Activated CD8-positive, alpha-beta T cell treated with anti-CD3 and anti-CD28 coated beads for 36 hours (primary cell): ENCODE data around the gene BLMH. TPM values are rescaled to one million over a fixed set of nuclear protein-coding genes. Genes with fewer than 3 reads are reported as not detected.

Experiments
- ATAC-seq: fragments of 200-7000 bp; cut with Tn5 transposase; one replicate; pipeline ENCODE4 v1.10.0; 2021; ENCODE audit warnings: mild to moderate bottlenecking, moderate library complexity
- CTCF ChIA-PET: fragments of 350-600 bp; sonication (Branson Sonifier 250); formaldehyde crosslinking; loops from one replicate; lab custom pipeline; 2021; ENCODE audit warnings: antibody characterized with exemption; lab: Charles Lee
- POLR2A ChIA-PET: fragments of 350-600 bp; sonication (Branson Sonifier 250); formaldehyde crosslinking; loops from one replicate; lab custom pipeline; 2021; ENCODE audit warnings: antibody characterized with exemption; lab: Charles Lee
- DNase-seq: peaks from one replicate; pipeline ENCODE4 v3.0.0-alpha.2; 2020
- H3K27ac Mint-ChIP-seq: one replicate; pipeline ENCODE4 v1.8.0; 2021; ENCODE audit warnings: mild to moderate bottlenecking, mixed read lengths
- H3K27me3 Mint-ChIP-seq: one replicate; pipeline ENCODE4 v1.8.0; 2021; ENCODE audit warnings: mixed read lengths
- H3K36me3 Mint-ChIP-seq: one replicate; pipeline ENCODE4 v1.8.0; 2021; ENCODE audit warnings: low read depth, mixed read lengths
- H3K4me1 Mint-ChIP-seq: one replicate; pipeline ENCODE4 v1.8.0; 2021; ENCODE audit warnings: low read depth, mixed read lengths
- H3K4me3 Mint-ChIP-seq: one replicate; pipeline ENCODE4 v1.8.0; 2021; ENCODE audit warnings: mild to moderate bottlenecking, moderate library complexity, mixed read lengths
- H3K9me3 Mint-ChIP-seq: one replicate; pipeline ENCODE4 v1.8.0; 2021; ENCODE audit warnings: mixed read lengths
- intact Hi-C: fragments of 100-400 bp; cut with micrococcal nuclease; formaldehyde crosslinking; loops from one replicate; pipeline ENCODE4 v1.10.0; 2022
- total RNA-seq, 2 experiments: library from RNA; stranded (reverse); gene quantifications; one replicate each; pipeline ENCODE4 v1.2.3, GENCODE V29; 2021
- TF ChIP-seq, protein P1 (sequence below): fragments of 200-600 bp; IDR thresholded peaks from one replicate; pipeline ENCODE4 v1.8.0; 2022; ENCODE audit warnings: antibody characterized with exemption, mild to moderate bottlenecking

The BLMH gene
- total RNA-seq, 2 experiments from 2014 or later: 75.9 to 78.6 TPM

DNA sequence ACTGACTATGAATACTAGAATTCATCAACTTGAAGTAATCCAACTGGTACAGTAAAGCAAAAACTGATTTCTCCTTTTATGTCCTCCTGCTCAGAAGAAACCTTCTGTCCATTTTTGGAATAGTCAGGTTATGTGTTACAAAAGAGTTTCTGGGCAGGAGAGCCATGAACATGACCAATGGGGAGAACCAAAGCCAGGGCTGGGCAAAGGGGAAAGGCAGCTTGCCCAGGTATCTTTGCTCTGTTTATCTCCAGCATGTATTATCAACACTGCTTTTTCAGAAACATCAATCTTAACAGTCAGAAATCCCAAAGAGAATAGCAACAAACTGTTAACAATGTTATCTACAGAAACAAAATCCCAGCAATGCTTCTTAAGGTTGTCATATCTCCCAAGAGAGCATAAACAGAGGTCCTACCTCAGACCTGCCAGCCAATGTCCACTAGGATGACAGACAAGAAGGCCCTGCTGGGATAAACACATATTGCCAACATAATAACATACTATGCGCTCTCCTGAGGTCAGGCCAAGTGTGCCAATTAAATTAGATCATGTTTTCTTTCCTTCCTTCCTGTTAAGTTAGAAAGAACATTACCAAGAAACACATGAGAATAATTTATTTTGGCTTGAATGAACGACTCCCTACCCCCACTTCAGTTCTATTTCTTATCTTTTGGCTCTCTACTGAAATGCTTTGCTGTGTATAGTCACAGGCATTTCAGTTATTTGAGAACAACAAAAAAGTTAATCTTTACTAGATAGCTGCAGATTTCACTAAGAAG lies 28.0 kb downstream of the BLMH start:
- H3K9me3 Mint-ChIP-seq: no peaks in the 10 kb centered on the region
- H3K27ac Mint-ChIP-seq: no peak overlapping the region
- peaks cover 4% of the 10 kb centered on the region for H3K4me1 Mint-ChIP-seq
- H3K36me3 Mint-ChIP-seq: peaks cover 46% of the 10 kb centered on the region
- TF ChIP-seq, protein P1, sequence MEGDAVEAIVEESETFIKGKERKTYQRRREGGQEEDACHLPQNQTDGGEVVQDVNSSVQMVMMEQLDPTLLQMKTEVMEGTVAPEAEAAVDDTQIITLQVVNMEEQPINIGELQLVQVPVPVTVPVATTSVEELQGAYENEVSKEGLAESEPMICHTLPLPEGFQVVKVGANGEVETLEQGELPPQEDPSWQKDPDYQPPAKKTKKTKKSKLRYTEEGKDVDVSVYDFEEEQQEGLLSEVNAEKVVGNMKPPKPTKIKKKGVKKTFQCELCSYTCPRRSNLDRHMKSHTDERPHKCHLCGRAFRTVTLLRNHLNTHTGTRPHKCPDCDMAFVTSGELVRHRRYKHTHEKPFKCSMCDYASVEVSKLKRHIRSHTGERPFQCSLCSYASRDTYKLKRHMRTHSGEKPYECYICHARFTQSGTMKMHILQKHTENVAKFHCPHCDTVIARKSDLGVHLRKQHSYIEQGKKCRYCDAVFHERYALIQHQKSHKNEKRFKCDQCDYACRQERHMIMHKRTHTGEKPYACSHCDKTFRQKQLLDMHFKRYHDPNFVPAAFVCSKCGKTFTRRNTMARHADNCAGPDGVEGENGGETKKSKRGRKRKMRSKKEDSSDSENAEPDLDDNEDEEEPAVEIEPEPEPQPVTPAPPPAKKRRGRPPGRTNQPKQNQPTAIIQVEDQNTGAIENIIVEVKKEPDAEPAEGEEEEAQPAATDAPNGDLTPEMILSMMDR: no peak
- H3K4me3 Mint-ChIP-seq: no peak overlapping the region
- DNase-seq (no peak), ATAC-seq (no peak)
- CTCF ChIA-PET: interaction anchor here (0.6 to 1.1 kb wide), 2 partner anchors 146 to 171 kb away, joined by 3 to 4 read pairs; no protein-coding TSS in a partner anchor
- intact Hi-C loops: no loop called here
- POLR2A ChIA-PET: no interaction called here
- H3K27me3 Mint-ChIP-seq: no peaks in the 10 kb centered on the region

DNA sequence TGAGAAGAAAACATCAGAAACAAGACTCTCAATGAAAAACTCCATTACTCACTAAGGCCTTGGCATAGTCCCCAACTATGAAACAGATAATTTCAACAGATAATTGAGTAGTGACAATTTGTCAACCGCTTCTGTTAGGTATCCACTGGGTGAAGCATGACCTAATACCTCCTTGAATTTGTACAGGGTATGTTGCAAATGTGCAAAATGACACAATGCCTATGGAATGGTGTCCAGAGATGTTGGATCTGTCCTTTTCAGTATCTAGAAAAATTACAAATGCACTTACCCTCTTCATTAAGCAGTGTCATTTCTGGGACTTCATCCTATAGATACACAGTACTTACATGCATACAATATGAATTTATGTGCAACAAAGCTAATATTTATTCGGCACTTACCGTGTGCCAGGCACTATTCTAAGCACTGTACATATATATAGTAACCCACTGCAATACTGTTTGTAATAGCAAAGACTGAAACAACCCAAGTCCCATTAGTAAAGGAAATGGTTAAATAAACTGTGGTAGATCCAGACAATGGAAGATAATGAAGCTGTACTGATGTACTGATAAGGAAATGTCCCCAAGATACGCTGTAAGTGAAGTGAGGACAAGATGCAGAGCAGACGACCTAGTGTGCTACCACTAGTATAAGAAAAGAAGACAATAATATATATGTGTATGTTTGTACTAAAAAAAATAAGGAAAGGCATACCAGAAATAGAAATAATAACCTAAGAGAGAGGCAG lies 34.8 kb downstream of the BLMH start:
- CTCF ChIA-PET: interaction anchor here (1.1 to 2.0 kb wide), 4 partner anchors 9 to 152 kb away, joined by 3 to 10 read pairs (median 5); no protein-coding TSS in a partner anchor
- Mint-ChIP-seq H3K36me3 (peaks cover 34% of the 10 kb centered on the region), H3K4me1 (peaks cover 6% of the 10 kb centered on the region), H3K27ac (no peak overlapping the region), H3K27me3 (no peaks in the 10 kb centered on the region), H3K9me3 (no peaks in the 10 kb centered on the region), H3K4me3 (no peak overlapping the region)
- intact Hi-C loops: no loop called here
- DNase-seq (no peak), ATAC-seq (no peak)
- POLR2A ChIA-PET: interaction anchor here (0.6 kb wide), 1 partner anchor 186 kb away, joined by 3 read pairs; no protein-coding TSS in a partner anchor
- TF ChIP-seq, protein P1: no peak

DNA sequence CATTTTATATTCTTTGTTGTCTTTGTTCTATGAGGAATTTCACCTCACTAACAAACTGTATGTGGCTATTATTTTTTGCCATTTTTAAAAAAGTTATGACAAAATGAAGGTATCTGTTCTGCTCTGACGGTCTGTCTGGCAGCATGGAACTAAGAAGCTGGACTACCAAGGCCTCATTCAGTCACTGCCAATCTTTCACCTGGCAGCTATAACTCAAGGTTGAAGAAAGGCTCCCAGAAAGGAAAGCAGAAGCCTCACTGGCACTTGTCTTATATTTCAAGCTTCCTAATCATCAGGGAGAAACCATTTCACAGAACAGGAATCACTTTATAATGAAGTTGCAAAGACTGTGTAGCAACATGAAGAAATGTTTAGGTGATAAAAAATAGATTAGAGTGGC lies 37.6 kb downstream of the BLMH start:
- ATAC-seq (no peak), DNase-seq (no peak)
- TF ChIP-seq, protein P1: no peak
- Mint-ChIP-seq H3K36me3 (peaks cover 42% of the 10 kb centered on the region), H3K9me3 (no peaks in the 10 kb centered on the region), H3K27me3 (no peaks in the 10 kb centered on the region), H3K4me1 (peaks cover 2% of the 10 kb centered on the region), H3K4me3 (no peak overlapping the region), H3K27ac (no peak overlapping the region)
- POLR2A ChIA-PET: no interaction called here
- CTCF ChIA-PET: no interaction called here
- intact Hi-C loops: no loop called here

DNA sequence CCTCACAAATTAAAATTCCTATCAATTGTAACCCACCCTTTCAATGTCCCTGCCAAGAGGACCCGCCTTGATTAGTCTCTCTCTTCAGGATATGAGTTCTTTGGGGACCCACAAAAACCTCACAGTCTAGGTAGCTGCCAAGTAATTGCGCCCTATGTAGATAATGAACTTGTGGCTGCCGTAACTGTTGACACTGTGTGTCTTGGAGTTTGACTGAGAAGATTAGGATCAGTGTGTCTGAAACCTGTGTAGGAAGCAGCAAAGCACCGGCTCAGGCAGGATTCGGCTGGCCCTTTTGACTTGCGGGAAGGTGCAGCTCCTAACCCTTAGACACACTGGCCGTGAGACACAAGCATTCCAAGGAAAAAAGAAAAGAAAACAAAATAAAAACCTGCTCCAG lies 38.4 kb downstream of the BLMH start:
- TF ChIP-seq, protein P1: no peak
- Mint-ChIP-seq H3K9me3 (no peaks in the 10 kb centered on the region), H3K4me1 (no peaks in the 10 kb centered on the region), H3K4me3 (no peak overlapping the region), H3K27ac (no peak overlapping the region), H3K27me3 (no peaks in the 10 kb centered on the region), H3K36me3 (peaks cover 48% of the 10 kb centered on the region)
- intact Hi-C loops: no loop called here
- no peak for ATAC-seq
- DNase-seq: no peak
- CTCF ChIA-PET: interaction anchor here (1.9 kb wide), 1 partner anchor 83 kb away, joined by 6 read pairs; no protein-coding TSS in a partner anchor
- POLR2A ChIA-PET: interaction anchor here (0.5 to 0.6 kb wide), 2 partner anchors 532 to 565 kb away, joined by 3 read pairs; no protein-coding TSS in a partner anchor
